SK-N-SH (cell line): ENCODE results near the gene CALML6. TPM values are rescaled to one million over a fixed set of nuclear protein-coding genes. Genes with fewer than 3 reads are reported as not detected.
A peak's percentile ranks its signal among the peaks of the same experiment; 100 is the strongest.

Source experiments
- CTCF ChIA-PET: fragments of 300-600, 350-600 bp; formaldehyde crosslinking; extraction: SDS; loops from one replicate; lab custom pipeline; 2021; lab: Yijun Ruan, JAX
- POLR2A ChIA-PET: fragments of 350-600 bp; sonication (Branson Sonifier 250); formaldehyde crosslinking; extraction: SDS; loops from one replicate; lab custom pipeline; 2020; ENCODE audit warnings: antibody characterized with exemption, inconsistent platforms; lab: Yijun Ruan, JAX
- DNase-seq: peaks from one replicate; pipeline ENCODE4 v3.0.0; 2012
- H2AFZ ChIP-seq: fragments of 200-600 bp; sonication (generic); 2 replicates; pipeline ENCODE4 v1.8.1; 2016; ENCODE audit warnings: antibody characterized with exemption, mild to moderate bottlenecking, low read depth
- H3F3A ChIP-seq: fragments of 200-600 bp; sonication (generic); replicated peaks from 2 replicates; pipeline ENCODE3; 2016; ENCODE audit warnings: antibody characterized with exemption, mild to moderate bottlenecking; ENCODE audit not compliant: insufficient read depth
- H3K27ac ChIP-seq, 2 experiments: fragments of 200-500 bp in 1 of 2; fragments of 200-600 bp in 1 of 2; sonication (Bioruptor generic) in 1 of 2; sonication (generic), shearing (Covaris generic) in 1 of 2; 2 replicates each; pipeline versions ENCODE4 v1.5.1 to v1.6.1; 2014 to 2016; ENCODE audit warnings: low read depth in 2 of 2, inconsistent platforms in 1 of 2, low read length in 1 of 2, mild to moderate bottlenecking in 1 of 2, mixed read lengths in 1 of 2
- H3K27me3 ChIP-seq: fragments of 200-600 bp; sonication (generic), shearing (Covaris generic); 2 replicates; pipeline ENCODE4 v1.6.1; 2016; ENCODE audit warnings: mixed run types; ENCODE audit not compliant: insufficient read depth
- H3K36me3 ChIP-seq, 2 experiments: fragments of 200-500 bp in 1 of 2; fragments of 200-600 bp in 1 of 2; sonication (Bioruptor generic) in 1 of 2; sonication (generic) in 1 of 2; replicated peaks in 1 of 2; 2 replicates each; pipeline versions ENCODE3 to v1.5.1; 2014 to 2016; ENCODE audit warnings: low read length in 1 of 2, mild to moderate bottlenecking in 1 of 2; ENCODE audit not compliant: insufficient read depth in 2 of 2, control insufficient read depth in 1 of 2
- H3K4me1 ChIP-seq, 2 experiments: fragments of 200-500 bp in 1 of 2; fragments of 200-600 bp in 1 of 2; sonication (Bioruptor generic) in 1 of 2; sonication (generic), shearing (Covaris generic) in 1 of 2; 2 replicates each; pipeline versions ENCODE4 v1.5.1 to v1.6.1; 2014 to 2016; ENCODE audit warnings: low read depth in 1 of 2, low read length in 1 of 2, mixed run types in 1 of 2; ENCODE audit not compliant: insufficient read depth in 2 of 2, control insufficient read depth in 1 of 2
- H3K4me2 ChIP-seq: fragments of 200-600 bp; sonication (generic), shearing (Covaris generic); 2 replicates; pipeline ENCODE4 v1.6.1; 2017; ENCODE audit warnings: mixed run types
- H3K4me3 ChIP-seq, 2 experiments: fragments of 200-500 bp in 1 of 2; fragments of 200-600 bp in 1 of 2; sonication (Bioruptor generic) in 1 of 2; sonication (generic), shearing (Covaris generic) in 1 of 2; 2 replicates each; pipeline versions ENCODE4 v1.5.1 to v1.8.1; 2014 to 2016; ENCODE audit warnings: low read depth in 2 of 2, inconsistent platforms in 1 of 2, low read length in 1 of 2, mild to moderate bottlenecking in 1 of 2, mixed read lengths in 1 of 2, moderate library complexity in 1 of 2
- H3K79me2 ChIP-seq: fragments of 200-600 bp; sonication (generic); 2 replicates; pipeline ENCODE4 v1.8.1; 2017; ENCODE audit warnings: mild to moderate bottlenecking; ENCODE audit not compliant: insufficient read depth
- H3K9ac ChIP-seq: fragments of 200-600 bp; sonication (generic); 2 replicates; pipeline ENCODE4 v1.6.1; 2017; ENCODE audit warnings: mixed run types
- H3K9me2 ChIP-seq: fragments of 200-600 bp; sonication (generic); 2 replicates; pipeline ENCODE4 v1.6.1; 2017; ENCODE audit warnings: mixed run types
- H3K9me3 ChIP-seq: fragments of 200-600 bp; sonication (generic); 2 replicates; pipeline ENCODE4 v1.6.1; 2017; ENCODE audit warnings: mixed run types, mild to moderate bottlenecking, moderate library complexity
- H4K20me1 ChIP-seq: fragments of 200-600 bp; sonication (generic); 2 replicates; pipeline ENCODE4 v1.6.1; 2017; ENCODE audit warnings: mild to moderate bottlenecking, mixed run types; ENCODE audit not compliant: insufficient read depth
- CHD2 ChIP-seq: fragments of 150-350 bp; IDR thresholded peaks from 2 replicates; pipeline ENCODE4 v1.6.1; 2018; ENCODE audit warnings: low read length; ENCODE audit not compliant: partially characterized antibody
- CTCF ChIP-seq: fragments of 200-600 bp; sonication (generic); IDR thresholded peaks from 2 replicates; pipeline ENCODE4 v1.6.1; 2017; ENCODE audit warnings: antibody characterized with exemption, mild to moderate bottlenecking, moderate library complexity
- ELF1 ChIP-seq: IDR thresholded peaks from 2 replicates; pipeline ENCODE4 v1.4.0; 2012
- EP300 ChIP-seq, 2 experiments: IDR thresholded peaks; 2 replicates each; pipeline versions ENCODE4 v1.4.0 to v1.6.1; 2012; ENCODE audit warnings: borderline replicate concordance in 1 of 2, low read depth in 1 of 2, low read length in 1 of 2
- EZH2phosphoT487 ChIP-seq: fragments of 200-600 bp; sonication (generic); IDR thresholded peaks from 2 replicates; pipeline ENCODE4 v1.6.1; 2017; ENCODE audit warnings: low read depth, mixed run types, mild to moderate bottlenecking, antibody characterized with exemption, moderate library complexity, borderline replicate concordance
- FOXJ3 ChIP-seq: sonication (generic); formaldehyde crosslinking; IDR thresholded peaks from 2 replicates; pipeline ENCODE4 v1.5.1; 2020; ENCODE audit warnings: mild to moderate bottlenecking, missing genetic modification reagents
- FOXM1 ChIP-seq: IDR thresholded peaks from 2 replicates; pipeline ENCODE4 v1.4.0; 2012; ENCODE audit warnings: low read depth, mild to moderate bottlenecking
- MXI1 ChIP-seq: IDR thresholded peaks from 2 replicates; pipeline ENCODE4 v1.6.1; 2012; ENCODE audit warnings: mild to moderate bottlenecking, low read depth, low read length, improper control_type of control experiment
- NRF1 ChIP-seq: IDR thresholded peaks from 2 replicates; pipeline ENCODE4 v1.6.1; 2012; ENCODE audit warnings: low read depth, mild to moderate bottlenecking, low read length
- POLR2AphosphoS5 ChIP-seq: IDR thresholded peaks from 2 replicates; pipeline ENCODE4 v1.6.1; 2012; ENCODE audit warnings: low read depth, low read length
- RAD21 ChIP-seq: IDR thresholded peaks from 2 replicates; pipeline ENCODE4 v1.6.1; 2012; ENCODE audit warnings: mild to moderate bottlenecking, low read length
- RCOR1 ChIP-seq: fragments of 150-350 bp; IDR thresholded peaks from 2 replicates; pipeline ENCODE4 v1.6.1; 2017; ENCODE audit warnings: antibody characterized with exemption, low read length
- RFX5 ChIP-seq: IDR thresholded peaks from 2 replicates; pipeline ENCODE4 v1.6.1; 2012; ENCODE audit warnings: mild to moderate bottlenecking, improper control_type of control experiment, low read length
- RXRA ChIP-seq: IDR thresholded peaks from 2 replicates; pipeline ENCODE4 v1.4.0; 2012; ENCODE audit warnings: low read depth, mild to moderate bottlenecking, borderline replicate concordance
- TEAD4 ChIP-seq: IDR thresholded peaks from 2 replicates; pipeline ENCODE4 v1.4.0; 2012; ENCODE audit warnings: mild to moderate bottlenecking, borderline replicate concordance; ENCODE audit not compliant: insufficient read depth
- YY1 ChIP-seq: IDR thresholded peaks from 2 replicates; pipeline ENCODE4 v1.4.0; 2012; ENCODE audit warnings: low read depth, mild to moderate bottlenecking
- WGBS: methylation state at CpG from one replicate; pipeline ENCODE4 v1.1.6; 2017; ENCODE audit warnings: low lambda C conversion rate; 5-methylcytosine and 5-hydroxymethylcytosine counted together
- polyA plus RNA-seq, 3 experiments: library from polyadenylated mRNA; depleted of rRNA; stranded (reverse); fragments of >200 nt; gene quantifications; 2 replicates each; pipeline ENCODE4 v1.2.3, GENCODE V29; 2012
- TF ChIP-seq, protein P1 (sequence below): IDR thresholded peaks from 2 replicates; pipeline ENCODE4; 2012

Gene CALML6
- polyA plus RNA-seq, 1 of the 3 experiments (the other 2 are of a cell fraction): 0.87 TPM

DNA sequence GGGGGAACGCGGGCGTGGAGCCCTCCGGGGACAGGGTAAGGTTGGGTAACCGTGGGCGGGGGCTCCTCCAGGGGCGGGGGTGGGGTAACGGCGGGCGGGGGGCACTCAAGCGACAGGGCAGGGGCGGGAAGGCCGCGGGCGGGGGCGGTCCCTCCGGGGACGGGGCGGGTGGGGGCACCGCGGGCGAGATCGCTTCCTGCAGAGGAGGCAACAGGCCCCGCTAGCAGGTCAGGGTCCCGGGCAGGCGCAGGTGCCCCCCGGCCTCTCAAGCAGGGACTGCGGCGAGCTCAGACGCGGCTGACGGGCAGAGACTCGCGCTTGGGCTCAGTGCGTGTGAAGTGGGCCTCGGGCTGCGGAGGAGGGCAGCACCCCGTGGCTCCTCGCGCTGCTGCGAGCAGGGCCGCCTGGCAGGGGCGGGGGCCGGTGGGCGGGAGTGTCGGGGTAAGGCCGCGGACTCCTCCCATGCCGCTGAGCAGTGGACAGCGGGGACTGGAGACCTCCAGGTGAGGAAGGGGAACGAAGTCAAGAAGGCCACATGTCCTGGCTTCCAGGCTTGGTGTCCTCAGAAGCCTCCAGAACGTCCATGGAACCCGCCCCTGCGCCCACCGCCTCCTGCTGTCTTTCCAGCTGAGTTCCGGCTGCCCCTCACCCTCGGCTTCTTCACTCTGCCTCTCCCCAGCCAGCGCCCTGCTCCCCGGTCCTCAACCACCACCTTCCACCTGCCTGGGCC, 23.5 kb upstream of the CALML6 start:
- Histone ChIP-seq H3K27me3 (no peaks in the 10 kb centered on the region), H3K27ac (peak overlapping the region; percentile 41 to 93; a peak in 3 of 4 replicates), H3F3A (peaks cover 12% of the 10 kb centered on the region), H4K20me1 (peaks cover 34% of the 10 kb centered on the region), H3K9me2 (no peaks in the 10 kb centered on the region), H2AFZ (no peak overlapping the region), H3K4me1 (peaks cover 0 to 39% of the 10 kb centered on the region in 2 experiments; a peak in 3 of 4 replicates), H3K79me2 (peaks cover 48% of the 10 kb centered on the region), H3K4me2 (peak overlapping the region; percentile 81), H3K9me3 (no peaks in the 10 kb centered on the region), H3K36me3 (peaks cover 0 to 8% of the 10 kb centered on the region in 2 experiments), H3K9ac (peak overlapping the region; percentile 66; the same call in 1 of the 2 replicates), H3K4me3 (peak overlapping the region; percentile 55 to 86)
- ChIA-PET POLR2A (interaction anchor here (1.5 kb wide), 1 partner anchor 17 kb away, joined by 3 read pairs; no protein-coding TSS in a partner anchor), CTCF (interaction anchor here (0.7 to 2.0 kb wide), 7 partner anchors 10 to 153 kb away, joined by 3 to 9 read pairs (median 5); no protein-coding TSS in a partner anchor)
- WGBS: 21% methylated on average over 15 of the region's 59 CpGs
- TF ChIP-seq POLR2AphosphoS5 (peak; percentile 45; the same call in 1 of the 2 replicates), FOXM1 (no peak), FOXJ3 (CRISPR knock-in tag) (no peak), MXI1 (peak; percentile 13; the same call in 1 of the 2 replicates), RXRA (no peak)
- peak; percentile 92 for DNase-seq

- H3K9me3 ChIP-seq: no peaks in the 10 kb centered on the region
- H3K36me3 ChIP-seq: peaks cover 0 to 8% of the 10 kb centered on the region in 2 experiments
- H3K4me3 ChIP-seq: peak overlapping the region; percentile 55 to 86
- H3K4me1 ChIP-seq: peaks cover 0 to 39% of the 10 kb centered on the region in 2 experiments; a peak in 3 of 4 replicates
- peak overlapping the region; percentile 61; the same call in 1 of the 2 replicates for H3K9ac ChIP-seq
- H3K79me2 ChIP-seq: peaks cover 41% of the 10 kb centered on the region
- CTCF ChIA-PET: interaction anchor here (0.7 to 2.0 kb wide), 6 partner anchors 9 to 153 kb away, joined by 3 to 9 read pairs (median 6); no protein-coding TSS in a partner anchor
- WGBS: 92% methylated on average over 19 of the region's 21 CpGs
- DNase-seq: no peak
- peak overlapping the region; percentile 81 for H3K4me2 ChIP-seq
- H3F3A ChIP-seq: peaks cover 9% of the 10 kb centered on the region
- no peak overlapping the region for H2AFZ ChIP-seq
- no peaks in the 10 kb centered on the region for H3K9me2 ChIP-seq
- peaks cover 27% of the 10 kb centered on the region for H4K20me1 ChIP-seq
- H3K27ac ChIP-seq: peak overlapping the region in 1 of 2 experiments; percentile 93; a peak in 2 of 4 replicates
- POLR2A ChIA-PET: interaction anchor here (1.5 kb wide), 1 partner anchor 16 kb away, joined by 3 read pairs; no protein-coding TSS in a partner anchor
- no peak for TF ChIP-seq EP300 (IDR thresholded peaks at IDR 0.05; ENCODE audit: borderline replicate concordance in 1 of 2, low read depth in 1 of 2, low read length in 1 of 2)
- TF ChIP-seq EZH2phosphoT487: no peak
- no peak for TF ChIP-seq RFX5
- H3K27me3 ChIP-seq: no peaks in the 10 kb centered on the region
Observed at GRCh38 chr1:1892079-1892762, 22.8 kb upstream of the CALML6 start.

DNA sequence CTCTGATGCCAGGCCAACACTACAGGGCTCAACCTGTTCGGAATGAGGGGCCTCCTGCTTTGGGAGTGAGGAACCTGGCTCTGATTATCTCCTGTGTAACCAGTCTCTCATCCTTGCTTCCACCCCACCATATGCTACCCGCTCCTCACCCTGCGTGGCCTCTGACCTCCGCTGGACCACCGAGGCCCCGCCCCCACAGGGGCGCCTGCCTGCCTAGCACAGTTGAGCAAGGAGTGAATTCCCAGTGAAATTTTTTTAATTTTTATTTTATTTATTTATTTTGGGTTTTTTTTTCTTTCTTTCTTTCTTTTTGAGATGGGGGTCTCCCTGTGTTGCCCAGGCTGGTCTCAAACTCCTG, 22.3 kb upstream of the CALML6 start:
- H3K4me1 ChIP-seq: peaks cover 0 to 39% of the 10 kb centered on the region in 2 experiments; a peak in 3 of 4 replicates
- H3K9ac ChIP-seq: no peak overlapping the region
- no peak overlapping the region for H3K4me3 ChIP-seq
- H3K4me2 ChIP-seq: no peak overlapping the region; the same call in 1 of the 2 replicates
- peaks cover 0 to 8% of the 10 kb centered on the region in 2 experiments for H3K36me3 ChIP-seq
- DNase-seq: no peak
- CTCF ChIA-PET: interaction anchor here (1.3 to 2.0 kb wide), 4 partner anchors 13 to 152 kb away, joined by 5 to 9 read pairs (median 8); no protein-coding TSS in a partner anchor
- H3K9me2 ChIP-seq: no peaks in the 10 kb centered on the region
- peaks cover 35% of the 10 kb centered on the region for H3K79me2 ChIP-seq
- peaks cover 6% of the 10 kb centered on the region for H3F3A ChIP-seq
- H2AFZ ChIP-seq: no peak overlapping the region
- H3K27me3 ChIP-seq: no peaks in the 10 kb centered on the region
- no peaks in the 10 kb centered on the region for H3K9me3 ChIP-seq
- WGBS: 91% methylated on average over 7 of the region's 7 CpGs
- TF ChIP-seq YY1: no peak
- no peak for TF ChIP-seq CHD2
- TF ChIP-seq TEAD4: no peak
- TF ChIP-seq, protein P1, sequence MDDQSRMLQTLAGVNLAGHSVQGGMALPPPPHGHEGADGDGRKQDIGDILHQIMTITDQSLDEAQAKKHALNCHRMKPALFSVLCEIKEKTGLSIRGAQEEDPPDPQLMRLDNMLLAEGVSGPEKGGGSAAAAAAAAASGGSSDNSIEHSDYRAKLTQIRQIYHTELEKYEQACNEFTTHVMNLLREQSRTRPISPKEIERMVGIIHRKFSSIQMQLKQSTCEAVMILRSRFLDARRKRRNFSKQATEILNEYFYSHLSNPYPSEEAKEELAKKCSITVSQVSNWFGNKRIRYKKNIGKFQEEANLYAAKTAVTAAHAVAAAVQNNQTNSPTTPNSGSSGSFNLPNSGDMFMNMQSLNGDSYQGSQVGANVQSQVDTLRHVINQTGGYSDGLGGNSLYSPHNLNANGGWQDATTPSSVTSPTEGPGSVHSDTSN: no peak
- TF ChIP-seq ELF1: no peak
- no peak for TF ChIP-seq CTCF
- TF ChIP-seq RCOR1: no peak
- TF ChIP-seq RAD21: no peak
- no peak for TF ChIP-seq NRF1
- POLR2A ChIA-PET: no interaction called here
- no peak overlapping the region for H3K27ac ChIP-seq
- peaks cover 22% of the 10 kb centered on the region for H4K20me1 ChIP-seq
